Heart left ventricle (tissue), 16 donors: ENCODE measurements around the gene ETV6. TPM values are rescaled to one million over a fixed set of nuclear protein-coding genes. Genes with fewer than 3 reads are reported as not detected.

ENCODE experiments used
- ATAC-seq, 4 donors: fragments of 200-7000 bp; cut with Tn5 transposase; one replicate each; pipeline ENCODE4 v1.9.1; 2020 to 2022; ENCODE audit warnings: moderate library complexity in 4 of 4, mild to moderate bottlenecking in 3 of 4, moderate number of reproducible peaks in 1 of 4
- DNase-seq, 5 donors: peaks; one replicate each; pipeline ENCODE4 v3.0.0-alpha.2; 2020
- H3K27ac ChIP-seq, 12 donors: fragments of 200-600 bp; sonication (generic) in 4 of 12; one replicate each; pipeline versions ENCODE4 v1.5.0 to v1.8.0; 2016 to 2022; ENCODE audit warnings: mild to moderate bottlenecking in 2 of 12
- H3K27me3 ChIP-seq, 9 donors: fragments of 200-600 bp; sonication (generic) in 2 of 9; one replicate each; pipeline versions ENCODE4 v1.5.1 to v1.8.0; 2016 to 2022; ENCODE audit warnings: mild to moderate bottlenecking in 3 of 9
- H3K36me3 ChIP-seq, 9 donors: fragments of 200-600 bp; sonication (generic) in 2 of 9; one replicate each; pipeline versions ENCODE4 v1.5.0 to v1.8.0; 2018 to 2022; ENCODE audit warnings: mild to moderate bottlenecking in 2 of 9
- H3K4me1 ChIP-seq, 12 donors: fragments of 200-600 bp; sonication (generic) in 4 of 12; one replicate each; pipeline versions ENCODE4 v1.5.0 to v1.8.0; 2016 to 2022; ENCODE audit warnings: mild to moderate bottlenecking in 3 of 12
- H3K4me3 ChIP-seq, 12 donors: fragments of 200-600 bp; sonication (generic) in 4 of 12; one replicate each; pipeline versions ENCODE4 v1.5.0 to v1.8.0; 2017 to 2022; ENCODE audit warnings: mild to moderate bottlenecking in 9 of 12, moderate library complexity in 4 of 12
- H3K9me3 ChIP-seq, 12 donors: fragments of 200-600 bp; sonication (generic) in 4 of 12; one replicate each; pipeline versions ENCODE4 v1.5.0 to v1.8.0; 2016 to 2022; ENCODE audit warnings: mild to moderate bottlenecking in 1 of 12
- POLR2A ChIP-seq, 2 donors: fragments of 450-650 bp; IDR thresholded peaks; one replicate each; pipeline ENCODE4 v1.6.1; 2017; ENCODE audit warnings: antibody characterized with exemption in 2 of 2, mild to moderate bottlenecking in 2 of 2, moderate library complexity in 2 of 2
- WGBS, 4 donors: extraction: QIAGEN DNeasy Blood & Tissue Kit in 2 of 4; methylation state at CpG; one replicate each; pipeline versions ENCODE4 v1.1.5 to v1.1.7; 2013 to 2018; 5-methylcytosine and 5-hydroxymethylcytosine counted together
- intact Hi-C, 10 donors: fragments of 100-400 bp; cut with DNase I; formaldehyde crosslinking; loops; one replicate each; pipeline versions ENCODE4 v1.11.1 to v1.14.2; 2022
- polyA plus RNA-seq, 2 donors: library from polyadenylated mRNA; stranded (reverse); fragments of 200-250 nt; gene quantifications; one replicate each; pipeline ENCODE4 v1.2.3, GENCODE V29; 2013
- total RNA-seq, 9 donors: library from RNA; depleted of rRNA in 2 of 9; stranded (reverse); fragments of >200 nt in 2 of 9; fragmentation: NEBNext Ultra II Directional in 3 of 9; extraction: Animal tissue kit (Norgen Biotek cat#: 25700) in 3 of 9; gene quantifications; one replicate each; pipeline versions ENCODE4 v1.1.0 to v1.2.4, GENCODE V29; 2016 to 2023
- TF ChIP-seq, protein P1 (sequence below), 12 donors: fragments of 200-600 bp; sonication (generic) in 4 of 12; IDR thresholded peaks; one replicate each; pipeline versions ENCODE4 v1.5.0 to v1.8.0; 2018 to 2022; ENCODE audit warnings: antibody characterized with exemption in 12 of 12, mild to moderate bottlenecking in 5 of 12
- donor health status: ischemic (EF 13 %, LVEDD 7.1; RV severe dilation, severe dysfunction).
- donor health status: healthy with polysubstance abuse.
- donor health status: DM: no; HTN: yes; CAD: no.
- donor health status: DM: no; HTN: no; CAD: no.
- donor health status: ischemic (EF 25% LVEDD 6.9; RV normal size, moderate dysfunction).
- donor health status: ischemic (EF 25% LVEDD 5.7; RV mildly dilated, moderate dysfunction).
- donor health status: healthy.
- donor health status: DM: yes; HTN: yes; CAD: no.
- donor health status: ischemic (EF 35%, LVEDD 5.7; RV mildly dilated, moderate dysfunction).
- donor health status: nonischemic (EF 11% LVEDD 7.7; RV severe dilation, severe dysfunction).
- donor health status: DM: yes; HTN: yes; CAD: no.
- donor health status: PGD.
- donor health status: ischemic (EF 29% LVEDD 5.4; RV normal size, mild dysfunction).
- donor health status: nonischemic (EF 23%, LVEDD 6.1; RV moderate dilation, normal function).

The ETV6 gene
- total and polyA plus RNA-seq, 11 donors, result 3.9 to 37.3 (median 12.4) TPM

DNA sequence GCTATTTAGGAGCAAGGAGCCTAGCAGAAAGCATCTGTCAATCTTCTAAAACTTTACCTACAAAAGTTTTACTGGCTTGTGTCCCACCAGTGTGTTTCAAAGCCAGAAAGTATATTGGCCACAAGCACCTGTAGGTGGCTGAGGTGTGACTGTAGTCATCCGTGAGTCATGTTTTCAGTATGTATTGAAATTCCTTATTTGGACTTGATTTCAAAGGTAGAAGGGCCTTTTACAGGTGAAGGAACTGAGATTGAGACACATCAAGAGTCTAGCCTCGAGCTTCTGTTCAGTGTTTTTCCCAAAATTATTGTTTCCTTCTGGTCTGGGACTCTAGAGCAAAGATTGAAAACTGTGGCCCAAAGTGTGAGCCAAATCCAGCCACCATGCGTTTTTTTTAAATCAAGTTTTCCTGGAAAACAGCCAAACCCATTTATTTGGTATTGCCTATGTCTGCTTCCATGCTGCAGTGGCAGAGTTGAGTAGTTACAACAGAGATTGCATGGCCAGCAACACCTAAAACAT is 226.0 kb downstream of the ETV6 start:
- H3K27ac ChIP-seq, result peak overlapping the region in 3 of 12 donors; percentile 0 to 20 (median 3)
- ATAC-seq (peak in 1 of 4 donors; percentile 17), DNase-seq (no peak)
- H3K27me3 ChIP-seq, result no peaks in the 10 kb centered on the region
- H3K36me3 ChIP-seq, result peaks cover 0 to 28% (median 16%) of the 10 kb centered on the region in 9 donors
- H3K4me3 ChIP-seq, result no peak overlapping the region
- WGBS, 4 donors, result 47 to 62% (median 55%) methylated on average over 3 of the region's 3 CpGs
- TF ChIP-seq, protein P1, sequence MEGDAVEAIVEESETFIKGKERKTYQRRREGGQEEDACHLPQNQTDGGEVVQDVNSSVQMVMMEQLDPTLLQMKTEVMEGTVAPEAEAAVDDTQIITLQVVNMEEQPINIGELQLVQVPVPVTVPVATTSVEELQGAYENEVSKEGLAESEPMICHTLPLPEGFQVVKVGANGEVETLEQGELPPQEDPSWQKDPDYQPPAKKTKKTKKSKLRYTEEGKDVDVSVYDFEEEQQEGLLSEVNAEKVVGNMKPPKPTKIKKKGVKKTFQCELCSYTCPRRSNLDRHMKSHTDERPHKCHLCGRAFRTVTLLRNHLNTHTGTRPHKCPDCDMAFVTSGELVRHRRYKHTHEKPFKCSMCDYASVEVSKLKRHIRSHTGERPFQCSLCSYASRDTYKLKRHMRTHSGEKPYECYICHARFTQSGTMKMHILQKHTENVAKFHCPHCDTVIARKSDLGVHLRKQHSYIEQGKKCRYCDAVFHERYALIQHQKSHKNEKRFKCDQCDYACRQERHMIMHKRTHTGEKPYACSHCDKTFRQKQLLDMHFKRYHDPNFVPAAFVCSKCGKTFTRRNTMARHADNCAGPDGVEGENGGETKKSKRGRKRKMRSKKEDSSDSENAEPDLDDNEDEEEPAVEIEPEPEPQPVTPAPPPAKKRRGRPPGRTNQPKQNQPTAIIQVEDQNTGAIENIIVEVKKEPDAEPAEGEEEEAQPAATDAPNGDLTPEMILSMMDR (IDR thresholded peaks at IDR 0.05), result peak in 1 of 12 donors; percentile 10
- TF ChIP-seq POLR2A (IDR thresholded peaks at IDR 0.05), result no peak
- peaks cover 8 to 57% (median 38%) of the 10 kb centered on the region in 12 donors for H3K4me1 ChIP-seq
- no peaks in the 10 kb centered on the region for H3K9me3 ChIP-seq
- intact Hi-C loops, result loop anchor here in 1 of 10 donors (5.0 kb wide), 2 partner anchors 63 to 228 kb away; partner anchors contain the start of gene ETV6

DNA sequence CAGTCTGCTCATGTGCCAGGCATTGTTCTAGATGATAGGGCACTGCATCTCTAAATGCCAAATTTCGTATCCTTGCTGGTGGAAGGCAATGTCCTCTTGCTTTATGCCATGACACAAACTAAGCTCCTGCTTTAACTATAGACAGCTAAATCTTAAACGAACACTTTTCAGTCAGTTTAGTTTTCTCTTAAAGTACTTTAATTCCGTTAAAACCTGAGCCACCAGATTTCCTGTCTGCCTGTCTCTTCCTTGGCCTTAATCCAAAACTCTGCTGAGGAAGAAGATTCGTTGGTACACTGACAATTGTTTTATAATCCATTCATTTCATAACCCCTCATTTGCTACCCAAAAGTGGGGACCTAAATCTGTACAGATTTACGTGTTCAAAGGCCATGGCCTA is 226.8 kb downstream of the ETV6 start:
- 49 to 57% (median 52%) methylated on average over 5 of the region's 5 CpGs for WGBS, 4 donors
- H3K9me3 ChIP-seq, result no peaks in the 10 kb centered on the region
- peaks cover 0 to 20% (median 7%) of the 10 kb centered on the region in 9 donors for H3K36me3 ChIP-seq
- intact Hi-C loops, result loop anchor here in 1 of 10 donors (5.0 kb wide), 2 partner anchors 64 to 229 kb away; partner anchors contain the start of gene ETV6
- H3K27ac ChIP-seq, result peak overlapping the region in 2 of 12 donors; percentile 26 to 53
- no peaks in the 10 kb centered on the region for H3K27me3 ChIP-seq
- ATAC-seq (no peak), DNase-seq (no peak)
- no peak for TF ChIP-seq POLR2A (IDR thresholded peaks at IDR 0.05)
- TF ChIP-seq, protein P1 (IDR thresholded peaks at IDR 0.05), result no peak
- no peak overlapping the region for H3K4me3 ChIP-seq
- peaks cover 8 to 63% (median 38%) of the 10 kb centered on the region in 12 donors for H3K4me1 ChIP-seq

DNA sequence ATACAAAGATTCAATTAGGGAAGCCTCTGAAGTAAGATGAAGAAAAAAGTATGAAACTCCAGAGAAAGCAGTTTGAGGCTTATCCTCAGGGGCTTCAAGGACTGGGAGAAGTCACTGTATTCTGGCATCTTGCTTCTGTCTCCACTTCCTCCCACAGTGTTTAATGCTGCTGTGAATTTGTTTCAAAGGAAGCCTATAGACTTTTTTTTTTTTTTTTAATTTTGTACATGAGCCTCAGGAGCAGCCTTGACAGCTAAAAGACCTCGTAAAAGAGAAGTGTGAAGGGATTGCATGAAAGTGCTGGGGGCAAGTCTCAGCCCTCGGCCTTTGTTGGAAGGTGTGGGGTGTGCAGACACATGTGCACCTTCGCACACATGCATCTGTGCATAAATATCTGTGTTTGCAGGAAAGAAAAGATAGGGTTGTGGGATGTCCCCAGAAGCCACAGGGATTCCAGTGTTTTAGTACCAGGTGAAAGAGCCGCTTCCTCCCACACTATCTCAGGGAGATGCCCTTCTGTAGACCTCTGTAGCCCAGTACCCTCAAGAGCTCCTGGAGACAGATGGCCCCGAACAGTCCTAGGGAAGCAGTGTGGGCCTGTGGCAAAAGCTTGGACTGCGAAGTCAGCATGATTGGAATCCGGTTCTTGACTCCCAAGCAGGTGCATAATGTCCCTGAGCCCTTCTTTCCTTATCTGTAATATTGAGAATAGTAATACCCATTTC is 227.8 kb downstream of the ETV6 start:
- WGBS, 4 donors, result 89 to 95% (median 93%) methylated on average over 6 to 7 of the region's 7 CpGs
- ATAC-seq (peak in 1 of 4 donors; percentile 34), DNase-seq (no peak)
- no peaks in the 10 kb centered on the region for H3K9me3 ChIP-seq
- peak overlapping the region in 4 of 12 donors; percentile 4 to 59 (median 50) for H3K27ac ChIP-seq
- TF ChIP-seq, protein P1 (IDR thresholded peaks at IDR 0.05), result no peak
- TF ChIP-seq POLR2A (IDR thresholded peaks at IDR 0.05), result no peak
- peaks cover 0 to 10% (median 0%) of the 10 kb centered on the region in 9 donors for H3K36me3 ChIP-seq
- intact Hi-C loops, result loop anchor here in 1 of 10 donors (5.0 kb wide), 2 partner anchors 65 to 230 kb away; partner anchors contain the start of gene ETV6
- peaks cover 8 to 72% (median 38%) of the 10 kb centered on the region in 12 donors for H3K4me1 ChIP-seq
- H3K4me3 ChIP-seq, result no peak overlapping the region
- no peaks in the 10 kb centered on the region for H3K27me3 ChIP-seq
